H7 (cell line): Measurements from ENCODE around the gene PLA2G7. TPM values are rescaled to one million over a fixed set of nuclear protein-coding genes. Genes with fewer than 3 reads are reported as not detected.
A peak's percentile ranks its signal among the peaks of the same experiment; 100 is the strongest.

Experiments used
- DNase-seq: peaks from one replicate; pipeline ENCODE4 v3.0.0; 2012
- H3K27me3 ChIP-seq: 2 replicates; pipeline ENCODE4 v1.6.0; 2011; ENCODE audit warnings: mild to moderate bottlenecking, low read length; ENCODE audit not compliant: control insufficient read depth, insufficient read depth
- H3K36me3 ChIP-seq: replicated peaks from 2 replicates; pipeline ENCODE4 v1.5.1; 2011; ENCODE audit warnings: low read length; ENCODE audit not compliant: control insufficient read depth, insufficient read depth
- H3K4me3 ChIP-seq: 2 replicates; pipeline ENCODE4 v1.5.1; 2011; ENCODE audit warnings: low read depth, mild to moderate bottlenecking, control low read depth, low read length, moderate library complexity; ENCODE audit not compliant: insufficient read depth
- total RNA-seq: library from RNA; depleted of rRNA; stranded (reverse); fragments of >200 nt; shearing (Covaris generic); gene quantifications from 2 replicates; pipeline ENCODE4 v1.2.3, GENCODE V29; 2014; rRNA removed

Gene PLA2G7
- total RNA-seq, 1 experiment from 2014 or later: 0.17 TPM

DNA sequence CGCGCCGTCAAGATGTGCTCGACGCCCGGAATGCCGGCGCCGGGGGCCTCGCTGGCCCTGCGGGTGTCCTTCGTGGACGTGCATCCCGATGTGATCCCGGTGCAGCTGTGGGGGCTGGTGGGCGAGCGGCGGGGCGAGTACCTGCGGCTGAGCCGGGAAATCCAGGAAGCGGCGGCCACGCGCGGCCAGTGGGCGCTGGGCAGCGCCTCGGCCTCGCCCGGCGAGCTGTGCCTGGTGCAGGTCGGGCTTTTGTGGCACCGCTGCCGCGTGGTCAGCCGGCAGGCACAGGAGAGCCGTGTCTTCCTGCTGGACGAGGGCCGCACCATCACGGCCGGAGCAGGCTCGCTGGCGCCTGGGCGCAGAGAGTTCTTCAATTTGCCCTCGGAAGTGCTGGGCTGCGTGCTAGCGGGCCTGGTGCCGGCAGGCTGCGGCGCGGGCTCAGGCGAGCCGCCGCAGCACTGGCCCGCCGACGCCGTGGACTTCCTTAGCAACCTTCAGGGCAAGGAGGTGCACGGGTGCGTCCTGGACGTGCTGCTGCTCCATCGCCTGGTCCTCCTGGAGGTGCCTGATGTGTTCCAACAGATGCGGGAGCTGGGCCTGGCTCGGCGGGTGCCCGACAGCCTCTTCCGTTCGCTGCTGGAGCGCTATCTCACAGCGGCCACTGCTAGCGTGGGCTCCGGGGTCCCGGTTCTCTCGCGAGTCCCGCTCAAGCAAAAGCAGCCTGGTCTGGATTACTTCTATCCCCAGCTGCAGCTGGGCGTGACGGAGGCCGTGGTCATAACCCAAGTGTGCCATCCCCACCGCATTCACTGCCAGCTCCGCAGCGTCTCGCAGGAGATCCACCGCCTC, 46.8 kb downstream of the PLA2G7 start:
- peak; percentile 36 for DNase-seq
- Histone ChIP-seq H3K4me3 (no peak overlapping the region), H3K27me3 (no peaks in the 10 kb centered on the region), H3K36me3 (no peaks in the 10 kb centered on the region)

DNA sequence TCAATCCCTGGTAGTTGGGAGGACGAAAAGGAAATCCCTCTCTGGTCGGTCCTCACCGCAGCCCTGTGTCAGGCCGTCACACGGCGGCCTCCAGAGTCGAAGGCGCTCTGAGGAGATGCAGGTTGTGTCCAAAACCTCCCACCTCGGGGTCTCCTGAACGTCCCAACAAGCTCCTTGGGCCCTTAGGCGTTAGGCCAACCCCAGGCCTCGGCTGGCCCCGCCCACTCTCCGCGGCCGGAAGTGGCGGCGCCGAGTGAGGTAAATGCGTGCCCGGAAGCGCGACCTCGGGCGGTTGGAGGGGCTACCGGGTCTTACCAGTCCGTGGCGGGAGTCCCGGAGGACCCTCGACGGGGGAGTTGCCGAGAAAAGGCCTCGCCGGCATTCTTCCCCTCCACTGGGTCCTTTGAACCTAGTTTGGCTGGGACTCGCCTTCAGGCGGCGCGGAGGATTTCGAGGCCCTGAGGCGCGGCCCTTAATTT, 47.5 kb downstream of the PLA2G7 start, which contains the start of gene TDRD6:
TDRD6 (plus strand) TSS at position 267 of the 479 bp plus-strand sequence. CDS start 244 bp downstream, outside the sequence.
- Histone ChIP-seq H3K27me3 (no peaks in the 10 kb centered on the region), H3K4me3 (no peak within 1 kb of the TSS), H3K36me3 (no peaks in the 10 kb centered on the region)
- DNase-seq: peak; percentile 30

DNA sequence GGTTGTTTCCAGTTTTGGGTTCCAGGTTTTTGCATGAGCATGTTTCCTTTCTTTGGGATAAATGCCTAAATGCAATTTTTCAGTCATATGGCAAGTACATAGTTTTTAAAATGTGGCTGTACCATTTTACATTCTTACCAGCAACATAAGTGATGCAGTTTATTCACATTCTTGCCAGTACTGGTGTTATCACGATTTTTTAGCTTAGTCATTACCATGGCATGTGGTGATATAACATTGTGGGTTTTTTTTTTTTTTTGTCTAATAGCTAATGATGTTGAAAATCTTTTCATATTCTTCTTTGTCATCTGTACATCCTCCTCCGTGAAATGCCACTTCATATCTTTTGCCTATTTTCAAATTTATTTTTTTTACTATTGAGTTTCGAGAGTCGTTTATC, 50.4 kb downstream of the PLA2G7 start:
- H3K36me3 ChIP-seq: no peaks in the 10 kb centered on the region
- no peak for DNase-seq

DNA sequence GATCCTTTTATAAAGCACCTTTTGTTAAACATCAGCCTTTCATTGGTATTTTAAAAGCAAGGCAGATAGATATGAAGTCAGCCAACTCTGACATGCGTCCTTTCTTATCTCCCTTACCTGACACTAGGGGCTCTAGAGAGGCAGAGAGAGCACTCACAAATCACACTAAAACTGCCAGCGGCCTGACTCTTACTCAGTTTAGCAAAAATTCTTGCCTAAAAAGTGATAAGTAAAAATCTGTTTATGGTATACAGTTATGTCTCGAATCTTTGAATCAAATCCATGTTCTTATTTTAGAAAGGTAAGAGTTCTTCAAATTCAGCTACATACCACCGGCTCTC, 57.9 kb downstream of the PLA2G7 start:
- H3K4me3 ChIP-seq: no peak overlapping the region
- DNase-seq: peak; percentile 62

More for the DNA sequence above, 50.4 kb downstream of the PLA2G7 start:
- Histone ChIP-seq H3K27me3 (no peaks in the 10 kb centered on the region), H3K4me3 (no peak overlapping the region)

DNA sequence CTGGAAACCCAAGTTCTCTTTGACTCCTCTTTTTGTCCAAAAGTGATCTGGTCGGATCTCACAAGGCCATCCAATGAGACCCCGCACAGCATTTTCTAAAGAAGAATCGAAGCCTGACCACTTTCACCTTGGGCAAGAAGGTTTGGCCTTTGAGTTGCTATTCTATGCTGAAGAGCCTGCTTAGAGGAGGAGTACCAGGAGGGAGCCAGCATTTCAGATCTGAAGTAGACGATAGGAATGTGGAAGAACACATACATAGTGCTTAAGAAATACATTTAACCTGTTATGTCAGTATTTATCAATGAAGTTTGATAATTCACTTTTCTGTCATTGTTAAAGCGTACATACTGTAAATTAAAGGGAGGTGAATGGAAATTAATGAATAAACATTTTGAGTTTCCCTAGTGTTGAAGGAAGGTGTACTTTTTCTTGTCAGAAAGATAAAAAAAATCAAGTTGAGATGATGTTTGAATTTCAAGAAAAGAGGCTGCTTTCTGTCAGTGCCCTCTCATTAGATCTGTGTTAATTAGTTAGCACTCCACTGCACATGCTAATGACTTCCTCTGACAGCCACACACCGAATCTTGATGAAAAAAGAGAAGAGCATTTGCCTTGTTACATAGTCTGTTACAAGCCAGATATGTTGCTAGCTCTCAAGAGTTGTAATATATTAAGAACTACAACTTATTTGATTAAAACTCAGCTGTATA, 58.4 kb downstream of the PLA2G7 start:
- DNase-seq: no peak
- Histone ChIP-seq H3K4me3 (no peak overlapping the region), H3K36me3 (no peaks in the 10 kb centered on the region), H3K27me3 (no peaks in the 10 kb centered on the region)

More for the DNA sequence above, 57.9 kb downstream of the PLA2G7 start:
- Histone ChIP-seq H3K36me3 (no peaks in the 10 kb centered on the region), H3K27me3 (no peaks in the 10 kb centered on the region)

DNA sequence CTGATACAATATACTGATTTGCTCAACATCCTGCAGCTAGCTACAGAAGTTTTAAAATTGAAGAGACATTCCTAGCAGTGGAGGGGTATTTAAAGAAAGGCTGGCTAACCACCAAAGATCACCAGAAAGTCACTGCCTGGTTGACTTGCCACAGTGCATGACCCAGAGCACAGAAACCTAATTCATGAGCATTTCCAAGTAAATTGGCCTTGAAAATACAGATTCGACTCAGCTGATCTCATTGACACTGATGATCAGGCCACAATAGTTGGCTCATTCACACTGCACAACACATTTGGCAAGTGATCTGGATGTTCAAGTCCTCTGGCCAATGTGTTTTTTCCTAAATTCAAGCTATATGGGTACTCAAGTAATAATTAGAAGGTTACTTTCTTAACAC, 60.8 kb downstream of the PLA2G7 start:
- no peak for DNase-seq
- Histone ChIP-seq H3K36me3 (no peaks in the 10 kb centered on the region), H3K27me3 (no peaks in the 10 kb centered on the region)

DNA sequence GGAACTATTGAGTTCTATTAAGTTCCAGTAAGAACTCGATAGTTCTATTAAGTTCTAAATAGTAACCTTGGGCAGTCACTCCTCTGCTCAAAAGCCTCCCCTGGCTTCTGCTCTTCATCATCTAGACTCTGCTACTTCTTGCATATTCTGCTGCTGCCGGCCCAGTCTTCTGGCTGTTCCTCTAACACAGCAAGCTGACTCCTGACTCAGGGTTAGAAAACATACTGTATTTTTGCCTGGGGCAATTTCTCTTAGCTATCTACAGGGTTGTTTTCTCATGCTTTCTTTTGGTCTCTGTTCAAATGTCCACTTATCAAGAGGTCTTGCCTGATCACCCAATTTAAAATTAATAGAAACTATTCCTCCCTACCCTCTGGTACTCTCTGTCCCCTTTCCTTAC, 67.8 kb downstream of the PLA2G7 start:
- Histone ChIP-seq H3K4me3 (no peak overlapping the region), H3K36me3 (no peaks in the 10 kb centered on the region), H3K27me3 (no peaks in the 10 kb centered on the region)
- DNase-seq: no peak

More for the DNA sequence above, 60.8 kb downstream of the PLA2G7 start:
- no peak overlapping the region for H3K4me3 ChIP-seq

DNA sequence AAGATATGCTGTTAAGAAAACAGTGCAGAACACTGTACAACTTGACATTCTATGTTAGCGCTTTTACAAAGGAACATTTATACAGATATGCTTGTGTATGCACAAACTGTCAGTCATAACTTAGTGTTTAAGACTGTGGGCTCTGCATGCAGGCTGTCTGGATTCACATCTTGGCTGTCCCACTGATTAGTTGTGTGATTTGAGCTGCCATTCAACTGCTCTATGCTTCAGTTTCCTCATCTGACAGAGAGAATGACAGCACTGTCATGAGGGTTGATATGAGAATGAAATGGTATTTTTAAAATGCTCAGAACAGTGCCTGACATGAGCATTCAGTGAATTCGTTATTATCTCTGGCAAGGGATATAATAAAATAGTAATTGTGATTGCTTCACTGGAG, 73.7 kb downstream of the PLA2G7 start:
- no peaks in the 10 kb centered on the region for H3K27me3 ChIP-seq
- H3K4me3 ChIP-seq: no peak overlapping the region
- no peak for DNase-seq
- no peaks in the 10 kb centered on the region for H3K36me3 ChIP-seq

DNA sequence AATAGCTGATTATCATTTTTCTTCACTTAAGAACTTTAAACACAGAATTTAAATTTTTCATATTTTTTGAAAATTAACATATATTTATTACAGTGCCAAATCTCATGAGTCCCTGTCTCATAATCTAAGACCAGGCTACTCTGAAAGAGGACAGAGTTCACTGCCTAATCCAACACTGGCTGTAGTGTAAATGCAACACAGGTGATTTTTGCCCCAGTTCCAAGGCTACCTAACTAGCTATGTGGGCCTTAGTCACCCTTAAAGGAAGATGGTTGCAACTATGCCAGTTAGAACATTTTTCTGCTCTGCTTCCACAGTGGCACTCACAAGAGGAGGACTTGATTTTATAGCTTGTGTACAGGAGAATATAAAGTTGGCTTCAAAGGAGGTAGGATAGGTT, 77.5 kb downstream of the PLA2G7 start:
- H3K36me3 ChIP-seq: no peaks in the 10 kb centered on the region
- H3K4me3 ChIP-seq: no peak overlapping the region
- DNase-seq: no peak
- H3K27me3 ChIP-seq: peaks cover 23% of the 10 kb centered on the region

DNA sequence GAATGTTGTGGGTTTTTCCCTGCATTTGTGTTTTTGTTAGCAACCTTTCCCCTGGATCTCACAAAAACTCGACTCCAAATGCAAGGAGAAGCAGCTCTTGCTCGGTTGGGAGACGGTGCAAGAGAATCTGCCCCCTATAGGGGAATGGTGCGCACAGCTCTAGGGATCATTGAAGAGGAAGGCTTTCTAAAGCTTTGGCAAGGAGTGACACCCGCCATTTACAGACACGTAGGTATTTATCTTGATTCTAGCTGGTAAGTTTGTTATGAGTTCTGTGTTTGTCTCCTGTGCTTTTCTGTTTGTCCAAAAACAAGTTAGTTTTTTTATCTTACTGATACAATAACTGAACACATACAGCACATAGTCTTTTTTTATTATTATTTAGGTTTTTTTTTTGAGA, 79.4 kb downstream of the PLA2G7 start:
- Histone ChIP-seq H3K4me3 (no peak overlapping the region), H3K36me3 (no peaks in the 10 kb centered on the region), H3K27me3 (peaks cover 25% of the 10 kb centered on the region)
- DNase-seq: peak; percentile 62

Other genes with a start within 250 kb of the PLA2G7 start
- gene RCAN2, start 243.9 kb downstream of the PLA2G7 start, total RNA-seq: 1.5 and 2.8 TPM in 2 replicates
- gene CYP39A1, start 82.6 kb downstream of the PLA2G7 start, total RNA-seq: 0.38 TPM in 1 of 2 replicates, not detected in the other
- 0.28 and 0.52 TPM in 2 replicates for gene SLC25A27, start 82.4 kb downstream of the PLA2G7 start, total RNA-seq
- not detected in 2 replicates for gene TDRD6, start 47.5 kb downstream of the PLA2G7 start, total RNA-seq
- not detected in 2 replicates for gene ANKRD66, start 11.6 kb upstream of the PLA2G7 start, total RNA-seq
- not detected in 2 replicates for gene MEP1A, start 58.0 kb upstream of the PLA2G7 start, total RNA-seq
- gene ADGRF5, start 186.6 kb upstream of the PLA2G7 start, total RNA-seq: under 0.01 and 1.0 TPM in 2 replicates